Measurements from ENCODE around the gene ZDHHC7.

The ZDHHC7 gene

GRCh38 chr16:85018529-85019236, 7.3 kb upstream of the ZDHHC7 start:
- no peak for DNase-seq (ENCODE audit: low read depth in 2 of 2)

- DNase-seq (ENCODE audit: low read depth in 2 of 2) = no peak
Observed at GRCh38 chr16:85017633-85018032, 6.3 kb upstream of the ZDHHC7 start.

- no peak for DNase-seq (ENCODE audit: low read depth in 2 of 2)
Observed at GRCh38 chr16:85017151-85017550, 5.8 kb upstream of the ZDHHC7 start.

GRCh38 chr16:85015481-85016187, 4.3 kb upstream of the ZDHHC7 start:
- DNase-seq (ENCODE audit: low read depth in 2 of 2) = no peak

GRCh38 chr16:85014311-85014710, 3.0 kb upstream of the ZDHHC7 start:
- DNase-seq (ENCODE audit: low read depth in 2 of 2) = no peak

- no peak for DNase-seq (ENCODE audit: low read depth in 2 of 2)
Observed at GRCh38 chr16:85011846-85012284, 530 bp upstream of the ZDHHC7 start.

- DNase-seq (ENCODE audit: low read depth in 2 of 2) = no peak
Observed at GRCh38 chr16:85010446-85010930, 847 bp downstream of the ZDHHC7 start.

GRCh38 chr16:85008271-85008670, 3.1 kb downstream of the ZDHHC7 start:
- no peak for DNase-seq (ENCODE audit: low read depth in 2 of 2)

GRCh38 chr16:85007496-85008214, 3.7 kb downstream of the ZDHHC7 start:
- DNase-seq (ENCODE audit: low read depth in 2 of 2) = no peak

- DNase-seq (ENCODE audit: low read depth in 2 of 2) = no peak
Observed at GRCh38 chr16:85006639-85007038, 4.7 kb downstream of the ZDHHC7 start.

GRCh38 chr16:85005285-85006069, 5.9 kb downstream of the ZDHHC7 start:
- DNase-seq (ENCODE audit: low read depth in 2 of 2) = no peak

GRCh38 chr16:85004587-85005205, 6.6 kb downstream of the ZDHHC7 start:
- DNase-seq (ENCODE audit: low read depth in 2 of 2) = no peak

- DNase-seq (ENCODE audit: low read depth in 2 of 2) = no peak
Observed at GRCh38 chr16:85003725-85004586, 7.4 kb downstream of the ZDHHC7 start.

GRCh38 chr16:85003076-85003475, 8.3 kb downstream of the ZDHHC7 start:
- DNase-seq (ENCODE audit: low read depth in 2 of 2) = no peak

GRCh38 chr16:85002608-85003007, 8.7 kb downstream of the ZDHHC7 start:
- no peak for DNase-seq (ENCODE audit: low read depth in 2 of 2)

GRCh38 chr16:85002099-85002541, 9.2 kb downstream of the ZDHHC7 start:
- DNase-seq (ENCODE audit: low read depth in 2 of 2) = no peak

- DNase-seq (ENCODE audit: low read depth in 2 of 2) = no peak
Observed at GRCh38 chr16:84999857-85000480, 11.4 kb downstream of the ZDHHC7 start.

GRCh38 chr16:84999200-84999599, 12.1 kb downstream of the ZDHHC7 start:
- DNase-seq (ENCODE audit: low read depth in 2 of 2) = no peak

- no peak for DNase-seq (ENCODE audit: low read depth in 2 of 2)
Observed at GRCh38 chr16:84996365-84996764, 15.0 kb downstream of the ZDHHC7 start.

- DNase-seq (ENCODE audit: low read depth in 2 of 2) = no peak
Observed at GRCh38 chr16:84995663-84996062, 15.7 kb downstream of the ZDHHC7 start.
